ENCODE data around the gene PSMF1. TPM values are rescaled to one million over a fixed set of nuclear protein-coding genes. Genes with fewer than 3 reads are reported as not detected.

Gene PSMF1
- total RNA-seq, 1 donor from 2014 or later: 131 TPM

- no peak for DNase-seq
- no peak overlapping the region for H3K4me3 ChIP-seq
- intact Hi-C loops (cut with DNase I): no loop called here
Measured at GRCh38 chr20:1207293-1207878, 89.0 kb downstream of the PSMF1 start.

GRCh38 chr20:1209447-1210387, 91.3 kb downstream of the PSMF1 start:
- DNase-seq (no peak), ATAC-seq (no peak)
- TF ChIP-seq CTCF (IDR thresholded peaks at IDR 0.05): no peak
- Histone ChIP-seq H3K9me3 (no peaks in the 10 kb centered on the region), H3K27ac (no peak overlapping the region), H3K36me3 (no peaks in the 10 kb centered on the region), H3K4me1 (peaks cover 10% of the 10 kb centered on the region), H3K4me3 (no peak overlapping the region), H3K27me3 (ENCODE audit: low read depth) (no peaks in the 10 kb centered on the region)
- intact Hi-C loops (cut with DNase I): no loop called here

More at GRCh38 chr20:1207293-1207878, 89.0 kb downstream of the PSMF1 start:
- no peak for TF ChIP-seq CTCF (IDR thresholded peaks at IDR 0.05)
- no peaks in the 10 kb centered on the region for H3K36me3 ChIP-seq
- H3K27me3 ChIP-seq (ENCODE audit: low read depth): no peaks in the 10 kb centered on the region
- peaks cover 22% of the 10 kb centered on the region for H3K4me1 ChIP-seq
- no peaks in the 10 kb centered on the region for H3K9me3 ChIP-seq
- H3K27ac ChIP-seq: no peak overlapping the region
- no peak for ATAC-seq

GRCh38 chr20:1210501-1210900, 92.1 kb downstream of the PSMF1 start:
- TF ChIP-seq CTCF (IDR thresholded peaks at IDR 0.05): no peak
- Histone ChIP-seq H3K27ac (no peak overlapping the region), H3K36me3 (no peaks in the 10 kb centered on the region), H3K9me3 (no peaks in the 10 kb centered on the region), H3K4me1 (peaks cover 9% of the 10 kb centered on the region), H3K4me3 (no peak overlapping the region), H3K27me3 (ENCODE audit: low read depth) (no peaks in the 10 kb centered on the region)
- ATAC-seq (no peak), DNase-seq (no peak)
- intact Hi-C loops (cut with DNase I): no loop called here

GRCh38 chr20:1212023-1212422, 93.6 kb downstream of the PSMF1 start:
- no peak for TF ChIP-seq CTCF (IDR thresholded peaks at IDR 0.05)
- intact Hi-C loops (cut with DNase I): no loop called here
- Histone ChIP-seq H3K36me3 (no peaks in the 10 kb centered on the region), H3K27me3 (ENCODE audit: low read depth) (no peaks in the 10 kb centered on the region), H3K4me3 (no peak overlapping the region), H3K27ac (no peak overlapping the region), H3K9me3 (no peaks in the 10 kb centered on the region), H3K4me1 (peaks cover 9% of the 10 kb centered on the region)
- DNase-seq: no peak
- ATAC-seq: peak in 1 of 2 donors; percentile 61

GRCh38 chr20:1212607-1213396, 94.4 kb downstream of the PSMF1 start:
- H3K9me3 ChIP-seq: no peaks in the 10 kb centered on the region
- ATAC-seq (peak; percentile 91 to 94), DNase-seq (peak; percentile 76)
- H3K4me3 ChIP-seq: no peak overlapping the region
- intact Hi-C loops (cut with DNase I): no loop called here
- peak; percentile 85 for TF ChIP-seq CTCF (IDR thresholded peaks at IDR 0.05)
- no peaks in the 10 kb centered on the region for H3K36me3 ChIP-seq
- H3K27me3 ChIP-seq (ENCODE audit: low read depth): no peaks in the 10 kb centered on the region
- peaks cover 9% of the 10 kb centered on the region for H3K4me1 ChIP-seq
- no peak overlapping the region for H3K27ac ChIP-seq
